Measurements from ENCODE around the gene CACHD1. TPM values are rescaled to one million over a fixed set of nuclear protein-coding genes. Genes with fewer than 3 reads are reported as not detected.

CACHD1 gene
- polyA plus RNA-seq, 2 donors = 1.6 to 2.9 TPM

DNA sequence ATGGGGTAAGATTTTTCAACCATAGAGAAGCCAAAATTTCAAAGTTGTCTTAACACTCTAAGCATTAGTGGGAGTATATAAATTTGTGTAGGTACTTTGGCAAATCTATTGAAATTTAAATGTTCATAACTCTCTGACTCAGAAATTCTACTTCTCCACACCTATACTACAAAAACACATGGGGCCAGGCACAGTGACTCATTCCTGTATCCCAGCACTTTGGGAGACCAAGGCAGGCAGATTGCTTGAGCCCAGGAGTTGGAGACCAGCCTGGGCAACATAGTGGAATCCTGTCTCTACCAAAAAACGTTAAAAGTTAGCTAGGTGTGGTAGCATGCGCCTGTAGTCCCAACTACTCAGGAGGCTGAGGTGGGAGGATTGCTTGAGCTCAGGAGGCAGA, 233.7 kb downstream of the CACHD1 start:
- H3K4me3 ChIP-seq (ENCODE audit: low read depth in 1 of 2, low read length in 2 of 2) = no peak overlapping the region
- no peaks in the 10 kb centered on the region for H3K27me3 ChIP-seq (ENCODE audit: control insufficient read depth in 1 of 2, insufficient read depth in 2 of 2, low read length in 2 of 2)
- 73 to 74% methylated on average over 2 of the region's 2 CpGs for WGBS, 2 donors
- H3K36me3 ChIP-seq (ENCODE audit: control insufficient read depth in 2 of 2, insufficient read depth in 2 of 2, low read length in 1 of 2) = no peaks in the 10 kb centered on the region
- no peaks in the 10 kb centered on the region for H3K9me3 ChIP-seq (ENCODE audit: control insufficient read depth in 2 of 2, insufficient read depth in 1 of 2, low read depth in 1 of 2, low read length in 1 of 2)
- H3K4me1 ChIP-seq (ENCODE audit: control insufficient read depth in 2 of 2, insufficient read depth in 2 of 2, low read length in 1 of 2) = no peaks in the 10 kb centered on the region
- no peak overlapping the region for H3K27ac ChIP-seq (ENCODE audit: low read depth in 2 of 2, low read length in 1 of 2)

DNA sequence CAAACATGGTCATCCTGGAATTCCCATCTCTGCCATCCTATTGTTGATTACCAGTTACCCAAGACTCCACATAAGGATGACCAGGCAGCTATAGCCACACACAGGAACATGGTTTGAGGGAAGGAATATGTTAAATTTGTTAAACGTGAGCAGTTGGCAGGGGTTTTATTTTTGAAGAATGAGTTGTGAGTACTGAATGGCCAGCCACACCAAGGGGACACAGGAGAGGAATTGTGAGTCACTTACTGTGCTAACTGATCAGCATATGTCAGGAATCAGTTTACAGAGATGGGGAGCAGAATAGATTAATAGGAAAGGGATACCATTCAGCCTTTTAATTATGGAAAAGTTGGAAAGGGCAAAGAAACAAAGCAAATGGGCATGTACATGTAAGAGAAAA, 235.7 kb downstream of the CACHD1 start:
- Histone ChIP-seq H3K4me3 (ENCODE audit: low read depth in 1 of 2, low read length in 2 of 2) (no peak overlapping the region), H3K4me1 (ENCODE audit: control insufficient read depth in 2 of 2, insufficient read depth in 2 of 2, low read length in 1 of 2) (no peaks in the 10 kb centered on the region), H3K27me3 (ENCODE audit: control insufficient read depth in 1 of 2, insufficient read depth in 2 of 2, low read length in 2 of 2) (no peaks in the 10 kb centered on the region), H3K36me3 (ENCODE audit: control insufficient read depth in 2 of 2, insufficient read depth in 2 of 2, low read length in 1 of 2) (no peaks in the 10 kb centered on the region), H3K27ac (ENCODE audit: low read depth in 2 of 2, low read length in 1 of 2) (no peak overlapping the region), H3K9me3 (ENCODE audit: control insufficient read depth in 2 of 2, insufficient read depth in 1 of 2, low read depth in 1 of 2, low read length in 1 of 2) (no peaks in the 10 kb centered on the region)
- 34 to 53% methylated on average over 1 of the region's 1 CpG for WGBS, 2 donors

DNA sequence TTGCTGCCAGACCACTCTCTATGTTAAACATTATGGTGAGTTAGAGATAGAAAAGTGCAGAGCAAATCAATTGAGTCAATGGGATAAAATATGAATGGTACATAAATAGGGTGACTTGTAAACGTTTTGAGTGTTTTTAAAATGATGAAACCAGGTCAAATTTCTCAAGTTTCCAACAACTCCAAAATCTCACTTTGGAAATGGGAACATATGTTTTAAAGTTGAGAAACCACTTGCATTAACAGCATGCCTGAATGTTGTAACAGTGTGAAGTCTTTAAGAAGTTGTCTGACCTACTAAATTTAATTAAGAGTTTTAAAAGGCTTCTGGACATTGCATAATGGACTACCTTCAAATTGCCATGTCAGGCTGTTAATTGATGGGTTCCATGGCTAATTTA, 241.3 kb downstream of the CACHD1 start:
- Histone ChIP-seq H3K27me3 (ENCODE audit: control insufficient read depth in 1 of 2, insufficient read depth in 2 of 2, low read length in 2 of 2) (no peaks in the 10 kb centered on the region), H3K9me3 (ENCODE audit: control insufficient read depth in 2 of 2, insufficient read depth in 1 of 2, low read depth in 1 of 2, low read length in 1 of 2) (no peaks in the 10 kb centered on the region), H3K4me3 (ENCODE audit: low read depth in 1 of 2, low read length in 2 of 2) (no peak overlapping the region), H3K36me3 (ENCODE audit: control insufficient read depth in 2 of 2, insufficient read depth in 2 of 2, low read length in 1 of 2) (no peaks in the 10 kb centered on the region), H3K27ac (ENCODE audit: low read depth in 2 of 2, low read length in 1 of 2) (no peak overlapping the region), H3K4me1 (ENCODE audit: control insufficient read depth in 2 of 2, insufficient read depth in 2 of 2, low read length in 1 of 2) (no peaks in the 10 kb centered on the region)
- 38 to 42% methylated on average over 1 of the region's 1 CpG for WGBS, 2 donors

DNA sequence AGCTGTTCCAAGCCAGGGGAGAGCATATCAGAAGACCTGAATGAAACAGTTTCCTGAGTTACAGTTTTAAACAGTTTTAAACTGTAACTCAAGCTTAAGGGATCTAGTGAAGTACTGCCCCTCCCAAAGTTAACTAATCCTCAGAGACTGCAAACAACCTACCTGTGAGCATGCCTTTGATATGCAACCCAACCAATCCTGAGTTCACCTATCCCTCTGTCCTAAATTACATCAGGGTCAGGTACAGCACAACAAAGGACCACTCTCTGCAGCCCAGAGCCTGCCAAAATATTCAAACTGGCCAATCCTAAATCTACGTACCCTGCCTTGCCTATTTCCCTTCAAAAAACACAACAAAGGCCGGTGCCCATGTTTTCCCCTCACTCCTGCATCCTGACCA, 242.1 kb downstream of the CACHD1 start:
- H3K27me3 ChIP-seq (ENCODE audit: control insufficient read depth in 1 of 2, insufficient read depth in 2 of 2, low read length in 2 of 2) = no peaks in the 10 kb centered on the region
- H3K4me1 ChIP-seq (ENCODE audit: control insufficient read depth in 2 of 2, insufficient read depth in 2 of 2, low read length in 1 of 2) = no peaks in the 10 kb centered on the region
- no peaks in the 10 kb centered on the region for H3K36me3 ChIP-seq (ENCODE audit: control insufficient read depth in 2 of 2, insufficient read depth in 2 of 2, low read length in 1 of 2)
- H3K27ac ChIP-seq (ENCODE audit: low read depth in 2 of 2, low read length in 1 of 2) = no peak overlapping the region
- 79 to 85% methylated on average over 2 of the region's 2 CpGs for WGBS, 2 donors
- H3K4me3 ChIP-seq (ENCODE audit: low read depth in 1 of 2, low read length in 2 of 2) = no peak overlapping the region
- H3K9me3 ChIP-seq (ENCODE audit: control insufficient read depth in 2 of 2, insufficient read depth in 1 of 2, low read depth in 1 of 2, low read length in 1 of 2) = no peaks in the 10 kb centered on the region

DNA sequence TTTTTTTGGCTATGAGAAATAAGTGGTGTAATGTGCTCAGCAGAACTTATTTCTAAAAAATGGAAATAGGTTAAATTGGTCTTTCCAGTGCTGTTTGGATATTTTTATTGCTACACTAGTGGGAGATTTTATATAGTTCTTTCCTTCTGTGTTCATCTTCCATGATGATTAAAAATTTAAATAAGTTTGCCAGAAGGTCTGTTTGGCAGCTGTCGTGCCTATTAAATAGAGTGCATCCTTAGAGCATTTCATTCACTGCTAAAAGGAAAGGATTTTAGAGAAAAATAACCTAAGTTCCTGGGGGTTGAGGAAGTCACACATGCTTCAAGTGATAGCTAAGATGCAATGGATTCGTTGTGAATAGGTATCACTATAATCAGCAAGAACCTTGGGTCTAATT, 245.3 kb downstream of the CACHD1 start:
- no peaks in the 10 kb centered on the region for H3K4me1 ChIP-seq (ENCODE audit: control insufficient read depth in 2 of 2, insufficient read depth in 2 of 2, low read length in 1 of 2)
- H3K9me3 ChIP-seq (ENCODE audit: control insufficient read depth in 2 of 2, insufficient read depth in 1 of 2, low read depth in 1 of 2, low read length in 1 of 2) = peaks cover 0 to 2% of the 10 kb centered on the region in 2 donors
- no peak overlapping the region for H3K4me3 ChIP-seq (ENCODE audit: low read depth in 1 of 2, low read length in 2 of 2)
- WGBS, 2 donors = 82 to 83% methylated on average over 2 of the region's 2 CpGs
- H3K36me3 ChIP-seq (ENCODE audit: control insufficient read depth in 2 of 2, insufficient read depth in 2 of 2, low read length in 1 of 2) = no peaks in the 10 kb centered on the region
- H3K27me3 ChIP-seq (ENCODE audit: control insufficient read depth in 1 of 2, insufficient read depth in 2 of 2, low read length in 2 of 2) = no peaks in the 10 kb centered on the region
- H3K27ac ChIP-seq (ENCODE audit: low read depth in 2 of 2, low read length in 1 of 2) = no peak overlapping the region

DNA sequence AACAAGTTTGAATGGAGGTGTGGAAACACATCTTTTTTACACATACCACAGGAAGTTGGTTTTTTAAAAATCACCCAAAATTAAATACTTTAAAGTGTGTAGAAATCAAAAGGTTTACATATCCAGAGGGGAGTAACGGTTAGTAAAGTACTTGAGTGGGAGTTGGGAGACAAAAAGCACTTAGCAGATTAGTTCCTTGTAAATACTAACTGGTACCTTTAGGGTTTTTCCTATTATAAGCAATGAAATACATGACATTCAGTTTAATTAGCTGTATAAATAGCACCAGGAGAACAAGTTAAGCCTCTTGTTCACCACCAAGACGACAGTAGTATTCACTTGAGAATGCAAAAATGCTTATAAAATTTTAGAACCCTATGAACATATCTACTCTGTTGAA, 251.2 kb downstream of the CACHD1 start:
- no peaks in the 10 kb centered on the region for H3K4me1 ChIP-seq (ENCODE audit: control insufficient read depth in 2 of 2, insufficient read depth in 2 of 2, low read length in 1 of 2)
- no peak overlapping the region for H3K4me3 ChIP-seq (ENCODE audit: low read depth in 1 of 2, low read length in 2 of 2)
- H3K27me3 ChIP-seq (ENCODE audit: control insufficient read depth in 1 of 2, insufficient read depth in 2 of 2, low read length in 2 of 2) = no peaks in the 10 kb centered on the region
- no peaks in the 10 kb centered on the region for H3K36me3 ChIP-seq (ENCODE audit: control insufficient read depth in 2 of 2, insufficient read depth in 2 of 2, low read length in 1 of 2)
- no peak overlapping the region for H3K27ac ChIP-seq (ENCODE audit: low read depth in 2 of 2, low read length in 1 of 2)
- WGBS, 2 donors = 70 to 71% methylated on average over 2 of the region's 2 CpGs
- peaks cover 0 to 2% of the 10 kb centered on the region in 2 donors for H3K9me3 ChIP-seq (ENCODE audit: control insufficient read depth in 2 of 2, insufficient read depth in 1 of 2, low read depth in 1 of 2, low read length in 1 of 2)

DNA sequence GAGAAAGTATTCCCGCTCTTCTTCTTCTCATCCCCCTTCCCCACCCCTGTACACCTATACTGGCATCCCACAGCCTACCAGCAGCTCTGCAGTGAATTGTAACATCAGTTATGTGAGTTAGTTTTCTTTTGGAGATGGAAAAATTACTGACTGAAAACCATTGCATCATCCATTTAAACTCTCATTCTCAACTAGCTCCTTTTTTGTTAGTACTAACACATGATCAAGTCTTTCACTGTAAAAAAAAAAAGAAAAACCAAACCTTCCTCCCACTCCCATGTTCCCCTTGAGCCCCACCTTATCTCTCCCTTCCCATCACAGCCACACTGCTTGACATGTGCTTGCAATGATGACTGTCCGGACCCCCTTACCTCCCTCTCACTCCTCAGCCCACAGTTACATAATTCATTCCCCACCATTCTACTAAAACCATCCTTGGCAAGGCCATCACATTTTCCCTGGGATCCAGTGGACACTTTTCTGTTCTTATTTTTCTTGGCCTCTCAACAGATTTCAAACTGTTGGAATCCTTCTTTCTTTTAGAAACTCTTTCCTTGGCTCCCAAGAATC, 251.7 kb downstream of the CACHD1 start:
- 87 to 89% methylated on average over 2 of the region's 2 CpGs for WGBS, 2 donors
- no peaks in the 10 kb centered on the region for H3K4me1 ChIP-seq (ENCODE audit: control insufficient read depth in 2 of 2, insufficient read depth in 2 of 2, low read length in 1 of 2)
- peaks cover 0 to 2% of the 10 kb centered on the region in 2 donors for H3K9me3 ChIP-seq (ENCODE audit: control insufficient read depth in 2 of 2, insufficient read depth in 1 of 2, low read depth in 1 of 2, low read length in 1 of 2)
- no peak overlapping the region for H3K4me3 ChIP-seq (ENCODE audit: low read depth in 1 of 2, low read length in 2 of 2)
- no peaks in the 10 kb centered on the region for H3K27me3 ChIP-seq (ENCODE audit: control insufficient read depth in 1 of 2, insufficient read depth in 2 of 2, low read length in 2 of 2)
- no peaks in the 10 kb centered on the region for H3K36me3 ChIP-seq (ENCODE audit: control insufficient read depth in 2 of 2, insufficient read depth in 2 of 2, low read length in 1 of 2)
- no peak overlapping the region for H3K27ac ChIP-seq (ENCODE audit: low read depth in 2 of 2, low read length in 1 of 2)

DNA sequence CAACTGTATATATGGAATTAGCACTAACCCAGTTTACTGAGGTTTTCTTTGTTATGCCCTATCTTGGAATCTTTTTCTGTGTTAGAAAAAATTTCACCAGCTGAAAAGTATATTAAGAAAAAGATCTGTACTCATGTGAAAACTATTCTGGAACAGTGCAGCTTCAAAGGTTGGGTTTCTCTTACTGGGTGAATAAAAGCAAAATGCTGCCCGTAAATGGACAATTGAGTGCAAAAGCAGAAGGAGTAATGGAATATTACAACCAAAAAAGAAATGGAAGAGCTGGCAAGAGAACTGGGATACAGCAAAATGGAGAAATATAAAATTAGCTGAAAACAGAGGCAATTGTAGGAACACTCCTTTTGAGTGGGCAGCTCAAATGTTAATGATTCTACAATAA, 257.9 kb downstream of the CACHD1 start:
- H3K36me3 ChIP-seq (ENCODE audit: control insufficient read depth in 2 of 2, insufficient read depth in 2 of 2, low read length in 1 of 2) = no peaks in the 10 kb centered on the region
- no peaks in the 10 kb centered on the region for H3K27me3 ChIP-seq (ENCODE audit: control insufficient read depth in 1 of 2, insufficient read depth in 2 of 2, low read length in 2 of 2)
- peaks cover 0 to 2% of the 10 kb centered on the region in 2 donors for H3K4me1 ChIP-seq (ENCODE audit: control insufficient read depth in 2 of 2, insufficient read depth in 2 of 2, low read length in 1 of 2)
- H3K27ac ChIP-seq (ENCODE audit: low read depth in 2 of 2, low read length in 1 of 2) = no peak overlapping the region
- WGBS, 2 donors = 86 to 97% methylated on average over 1 of the region's 1 CpG
- no peak overlapping the region for H3K4me3 ChIP-seq (ENCODE audit: low read depth in 1 of 2, low read length in 2 of 2)
- no peaks in the 10 kb centered on the region for H3K9me3 ChIP-seq (ENCODE audit: control insufficient read depth in 2 of 2, insufficient read depth in 1 of 2, low read depth in 1 of 2, low read length in 1 of 2)

DNA sequence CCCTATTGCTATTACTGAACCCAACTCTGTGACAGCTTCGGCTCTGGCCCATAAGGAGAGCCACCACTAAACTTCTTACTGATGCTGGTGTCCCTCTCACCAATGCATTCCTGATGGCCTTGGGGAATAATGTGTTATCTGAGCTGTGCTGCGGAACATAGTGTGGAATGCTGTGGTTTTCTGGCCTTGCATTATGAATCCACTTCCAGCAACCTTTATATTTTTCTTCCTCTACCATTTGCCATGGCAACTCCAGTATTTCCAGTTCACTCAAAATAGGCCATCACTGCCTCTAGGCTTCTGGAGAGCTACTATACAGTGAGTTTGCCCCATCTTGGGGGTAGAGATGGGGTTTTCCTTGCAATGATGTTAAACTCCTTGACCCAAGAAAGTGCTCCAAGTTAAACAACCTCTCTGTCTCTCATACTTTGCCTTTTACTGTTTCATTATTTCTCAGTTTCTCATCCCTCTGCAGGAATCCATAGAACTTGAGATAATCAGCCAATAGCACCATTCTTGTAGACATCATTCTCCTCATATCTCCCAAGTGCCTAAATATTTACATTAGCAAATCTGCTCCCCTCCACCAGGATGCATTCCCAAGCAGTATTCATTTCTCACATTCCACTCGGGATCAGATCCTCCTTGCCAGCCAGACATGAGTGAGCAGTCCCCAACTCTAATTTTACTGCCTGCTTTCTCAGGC, 263.8 kb downstream of the CACHD1 start:
- no peaks in the 10 kb centered on the region for H3K9me3 ChIP-seq (ENCODE audit: control insufficient read depth in 2 of 2, insufficient read depth in 1 of 2, low read depth in 1 of 2, low read length in 1 of 2)
- no peak overlapping the region for H3K27ac ChIP-seq (ENCODE audit: low read depth in 2 of 2, low read length in 1 of 2)
- no peak overlapping the region for H3K4me3 ChIP-seq (ENCODE audit: low read depth in 1 of 2, low read length in 2 of 2)
- H3K4me1 ChIP-seq (ENCODE audit: control insufficient read depth in 2 of 2, insufficient read depth in 2 of 2, low read length in 1 of 2) = peaks cover 0 to 2% of the 10 kb centered on the region in 2 donors
- H3K36me3 ChIP-seq (ENCODE audit: control insufficient read depth in 2 of 2, insufficient read depth in 2 of 2, low read length in 1 of 2) = no peaks in the 10 kb centered on the region
- no peaks in the 10 kb centered on the region for H3K27me3 ChIP-seq (ENCODE audit: control insufficient read depth in 1 of 2, insufficient read depth in 2 of 2, low read length in 2 of 2)
- WGBS, 2 donors = 79 to 83% methylated on average over 3 of the region's 3 CpGs

DNA sequence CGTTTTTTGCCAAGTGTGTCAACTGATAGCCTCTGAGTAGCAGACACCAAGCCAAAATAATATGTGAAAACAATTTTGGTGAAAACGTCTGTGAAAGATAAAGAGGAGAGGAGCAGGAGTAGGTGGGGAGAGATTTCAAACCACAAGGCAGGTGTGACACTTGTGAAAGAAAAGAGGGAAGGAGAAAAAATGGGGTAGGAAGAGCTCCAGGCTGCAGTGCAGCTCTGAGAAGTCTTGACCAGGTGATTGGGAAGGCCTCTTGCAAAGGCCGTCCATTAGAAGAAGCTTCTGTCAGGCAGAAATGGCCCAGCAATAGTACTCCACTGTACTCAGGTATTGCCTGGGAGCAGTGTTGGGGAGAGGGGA, 264.3 kb downstream of the CACHD1 start:
- no peak overlapping the region for H3K4me3 ChIP-seq (ENCODE audit: low read depth in 1 of 2, low read length in 2 of 2)
- H3K27ac ChIP-seq (ENCODE audit: low read depth in 2 of 2, low read length in 1 of 2) = no peak overlapping the region
- no peaks in the 10 kb centered on the region for H3K9me3 ChIP-seq (ENCODE audit: control insufficient read depth in 2 of 2, insufficient read depth in 1 of 2, low read depth in 1 of 2, low read length in 1 of 2)
- H3K36me3 ChIP-seq (ENCODE audit: control insufficient read depth in 2 of 2, insufficient read depth in 2 of 2, low read length in 1 of 2) = no peaks in the 10 kb centered on the region
- peaks cover 0 to under 1% of the 10 kb centered on the region in 2 donors for H3K4me1 ChIP-seq (ENCODE audit: control insufficient read depth in 2 of 2, insufficient read depth in 2 of 2, low read length in 1 of 2)
- 69 to 78% methylated on average over 3 of the region's 3 CpGs for WGBS, 2 donors
- no peaks in the 10 kb centered on the region for H3K27me3 ChIP-seq (ENCODE audit: control insufficient read depth in 1 of 2, insufficient read depth in 2 of 2, low read length in 2 of 2)
